Endothelial cell of umbilical vein (primary cell): Measurements from ENCODE around the gene CEP72. TPM values are rescaled to one million over a fixed set of nuclear protein-coding genes. Genes with fewer than 3 reads are reported as not detected.

ENCODE experiments used
- BruUV-seq: library from RNA; stranded (reverse); fragments of 400-500 nt; replicated peaks from 2 replicates; lab custom pipeline; 2021; lab: Mats Ljungman, UMichigan
- CTCF ChIA-PET: fragments of 300-600, 350-600 bp; sonication (Branson Sonifier 250); formaldehyde crosslinking; loops from one replicate; lab custom pipeline; 2021; ENCODE audit warnings: antibody characterized with exemption, inconsistent platforms; lab: Charles Lee
- POLR2A ChIA-PET: fragments of 300-600, 350-600 bp; sonication (Branson Sonifier 250); formaldehyde crosslinking; loops from one replicate; lab custom pipeline; 2021; ENCODE audit warnings: antibody characterized with exemption, inconsistent platforms; lab: Charles Lee
- DNase-seq: peaks from one replicate; pipeline ENCODE4 v3.0.0-alpha.2; 2011; ENCODE audit warnings: low read depth, low spot score
- FAIRE-seq: peaks from 2 replicates; lab custom pipeline; 2011; peaks lifted over from hg19 to GRCh38; lab: Jason Lieb, UNC
- H2AFZ ChIP-seq: 2 replicates; pipeline ENCODE4 v1.6.0; 2012; ENCODE audit warnings: low read depth, low read length, control low read depth, inconsistent platforms
- H3K27ac ChIP-seq: 2 replicates; pipeline ENCODE4 v1.5.1; 2011; ENCODE audit warnings: low read depth, mild to moderate bottlenecking, control low read depth, low read length, moderate library complexity; ENCODE audit not compliant: insufficient read depth
- H3K27me3 ChIP-seq, 2 experiments: 2 replicates each; pipeline versions ENCODE4 v1.6.0 to v1.6.1; 2011; ENCODE audit warnings: low read length in 2 of 2, mixed read lengths in 1 of 2; ENCODE audit not compliant: control insufficient read depth in 2 of 2, insufficient read depth in 2 of 2
- H3K36me3 ChIP-seq, 2 experiments: 2 replicates in 1 of 2; 3 replicates in 1 of 2; pipeline ENCODE4 v1.5.1; 2011; ENCODE audit warnings: low read length in 2 of 2, mild to moderate bottlenecking in 1 of 2, moderate library complexity in 1 of 2; ENCODE audit not compliant: control insufficient read depth in 2 of 2, insufficient read depth in 2 of 2; ENCODE audit errors: extremely low read depth in 1 of 2
- H3K4me1 ChIP-seq: 3 replicates; pipeline ENCODE4 v1.5.1; 2011; ENCODE audit warnings: mild to moderate bottlenecking, low read length; ENCODE audit not compliant: control insufficient read depth, insufficient read depth; ENCODE audit errors: extremely low read depth
- H3K4me2 ChIP-seq: 2 replicates; pipeline ENCODE4 v1.6.1; 2011; ENCODE audit warnings: low read length, control low read depth, mixed read lengths; ENCODE audit not compliant: insufficient read depth
- H3K4me3 ChIP-seq, 3 experiments: fragments of 200-600 bp in 1 of 3; sonication (generic), shearing (Covaris generic) in 1 of 3; replicated peaks in 1 of 3; 2 replicates each; pipeline ENCODE4 v1.5.1; 2011 to 2016; ENCODE audit warnings: control low read depth in 3 of 3, low read length in 3 of 3, mild to moderate bottlenecking in 2 of 3, inconsistent platforms in 1 of 3, low read depth in 1 of 3, moderate library complexity in 1 of 3; ENCODE audit not compliant: insufficient read depth in 1 of 3
- H3K79me2 ChIP-seq: 2 replicates; pipeline ENCODE4 v1.6.0; 2012; ENCODE audit warnings: low read length, inconsistent platforms; ENCODE audit not compliant: control insufficient read depth, insufficient read depth
- H3K9ac ChIP-seq: replicated peaks from 2 replicates; pipeline ENCODE3; 2011; ENCODE audit warnings: low read length, control low read depth; ENCODE audit not compliant: insufficient read depth; ENCODE audit errors: extremely low read depth
- H3K9me1 ChIP-seq: replicated peaks from 3 replicates; pipeline ENCODE4 v1.6.0; 2011; ENCODE audit warnings: mild to moderate bottlenecking, low read length; ENCODE audit not compliant: control insufficient read depth, insufficient read depth; ENCODE audit errors: extremely low read depth
- H3K9me3 ChIP-seq: replicated peaks from 2 replicates; pipeline ENCODE4 v1.5.1; 2012; ENCODE audit warnings: low read length, inconsistent platforms; ENCODE audit not compliant: control insufficient read depth, insufficient read depth
- H4K20me1 ChIP-seq: replicated peaks from 2 replicates; pipeline ENCODE3; 2011; ENCODE audit warnings: mild to moderate bottlenecking, low read length; ENCODE audit not compliant: control insufficient read depth, insufficient read depth; ENCODE audit errors: extremely low read depth
- EZH2 ChIP-seq: IDR thresholded peaks from 2 replicates; pipeline ENCODE4 v1.6.1; 2012; ENCODE audit warnings: borderline replicate concordance, low read depth, mild to moderate bottlenecking, moderate library complexity, low read length, inconsistent platforms; ENCODE audit not compliant: severe bottlenecking
- FOS ChIP-seq: IDR thresholded peaks from 2 replicates; pipeline ENCODE4 v1.6.1; 2011; ENCODE audit warnings: mild to moderate bottlenecking, low read length, moderate library complexity, borderline replicate concordance; ENCODE audit not compliant: insufficient read depth
- GATA2 ChIP-seq: IDR thresholded peaks from 2 replicates; pipeline ENCODE4 v1.7.0; 2011; ENCODE audit warnings: low read depth, mild to moderate bottlenecking, moderate library complexity, mixed read lengths, low read length; ENCODE audit not compliant: insufficient read length, insufficient read depth
- JUN ChIP-seq: IDR thresholded peaks from 2 replicates; pipeline ENCODE4 v1.6.1; 2011; ENCODE audit warnings: borderline replicate concordance, low read depth; ENCODE audit not compliant: insufficient read length, insufficient read depth
- MYC ChIP-seq: IDR thresholded peaks from one replicate; pipeline ENCODE4 v1.6.1; 2011; ENCODE audit warnings: mild to moderate bottlenecking, low read depth, low read length
- POLR2A ChIP-seq: IDR thresholded peaks from 2 replicates; pipeline ENCODE4 v1.6.1; 2012; ENCODE audit warnings: low read depth, mild to moderate bottlenecking, control low read depth, low read length
- POLR2AphosphoS5 ChIP-seq: IDR thresholded peaks from 2 replicates; pipeline ENCODE4 v1.6.1; 2012; ENCODE audit warnings: low read depth, mild to moderate bottlenecking, control low read depth, low read length, moderate library complexity; ENCODE audit not compliant: insufficient read depth
- dilution Hi-C: fragments of 300-500 bp; cut with MboI; formaldehyde crosslinking; loops from one replicate; pipeline ENCODE4 v1.15.0; 2019; ENCODE audit warnings: low sequenced_read_pairs; ENCODE audit not compliant: extremely low pct_ligation_motif_present
- intact Hi-C: fragments of 100-400 bp; cut with micrococcal nuclease; formaldehyde crosslinking; loops from one replicate; pipeline ENCODE4 v1.10.0; 2022
- polyA plus RNA-seq, 4 experiments: library from polyadenylated mRNA; depleted of rRNA in 3 of 4; stranded (reverse) in 3 of 4; unstranded in 1 of 4; fragments of >200 nt; gene quantifications; 2 replicates each; pipeline versions ENCODE4 v1.2.1 to v1.2.3, GENCODE V29; 2011 to 2012; ENCODE audit warnings: missing spikeins in 1 of 4
- total RNA-seq: library from RNA; stranded (reverse); gene quantifications from 2 replicates; pipeline ENCODE4 v1.2.3, GENCODE V29; 2021
- TF ChIP-seq, protein P1 (sequence below), 2 donors: IDR thresholded peaks; 1 replicate in 1 of 2; 2 replicates in 1 of 2; pipeline ENCODE4 v1.5.1; 2011; ENCODE audit warnings: low read length in 2 of 2, mild to moderate bottlenecking in 2 of 2, moderate library complexity in 2 of 2, control low read depth in 1 of 2, inconsistent platforms in 1 of 2, low read depth in 1 of 2; ENCODE audit not compliant: insufficient read depth in 1 of 2; ENCODE audit errors: extremely low read depth in 1 of 2
- TF ChIP-seq, protein P2 (sequence below): IDR thresholded peaks from 2 replicates; pipeline ENCODE4 v1.6.1; 2011; ENCODE audit not compliant: insufficient read depth, insufficient read length

The CEP72 gene
- total and polyA plus RNA-seq, 2 donors (not counting 3 experiments of a cell fraction or from before 2014, with no cell fraction given), result 2.9 to 9.5 TPM

DNA sequence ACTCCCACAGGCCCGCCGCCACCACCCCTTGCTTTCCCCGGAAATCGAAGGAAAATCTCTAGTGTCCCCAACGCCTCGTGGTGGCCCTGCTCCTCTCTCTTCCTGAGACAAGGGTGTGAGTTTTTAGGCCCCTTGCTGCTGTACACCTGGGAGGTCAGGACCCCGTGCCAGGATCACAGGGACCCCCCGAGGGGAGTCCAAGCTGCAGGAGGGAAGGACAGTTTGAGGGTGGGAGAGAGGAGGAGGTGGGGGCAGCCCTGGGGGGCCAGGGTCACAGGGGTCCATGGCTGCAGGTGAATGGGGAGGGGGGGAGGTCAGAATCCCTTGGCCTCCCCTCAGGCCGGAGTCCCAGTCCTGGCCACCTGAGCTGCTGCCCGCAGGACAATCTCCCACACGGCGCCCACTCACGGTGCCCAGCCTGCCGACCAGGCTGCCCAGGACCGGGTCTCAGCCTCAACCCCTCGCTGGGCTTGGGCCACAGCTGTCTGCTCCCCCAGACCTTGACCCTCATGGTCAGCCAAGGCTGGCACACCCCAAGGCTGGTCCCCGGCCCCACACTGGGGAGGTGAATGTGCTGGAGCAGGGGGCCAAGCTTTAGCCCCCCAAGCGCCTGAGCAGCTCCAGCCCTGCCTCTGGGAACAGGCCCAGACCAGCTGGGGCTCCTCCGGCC is 61.2 kb downstream of the CEP72 start:
- POLR2A ChIA-PET, result no interaction called here
- intact Hi-C loops, result loop anchor here (10.0 kb wide), 1 partner anchor 358 kb away; no protein-coding TSS in a partner anchor
- H3K9me1 ChIP-seq, result no peaks in the 10 kb centered on the region
- FAIRE-seq (no peak), DNase-seq (no peak)
- no peaks in the 10 kb centered on the region for H4K20me1 ChIP-seq
- no peak overlapping the region for H3K27ac ChIP-seq
- no peaks in the 10 kb centered on the region for H3K4me1 ChIP-seq
- no peaks in the 10 kb centered on the region for H3K79me2 ChIP-seq
- TF ChIP-seq POLR2AphosphoS5, result no peak
- TF ChIP-seq MYC, result no peak
- TF ChIP-seq, protein P1, sequence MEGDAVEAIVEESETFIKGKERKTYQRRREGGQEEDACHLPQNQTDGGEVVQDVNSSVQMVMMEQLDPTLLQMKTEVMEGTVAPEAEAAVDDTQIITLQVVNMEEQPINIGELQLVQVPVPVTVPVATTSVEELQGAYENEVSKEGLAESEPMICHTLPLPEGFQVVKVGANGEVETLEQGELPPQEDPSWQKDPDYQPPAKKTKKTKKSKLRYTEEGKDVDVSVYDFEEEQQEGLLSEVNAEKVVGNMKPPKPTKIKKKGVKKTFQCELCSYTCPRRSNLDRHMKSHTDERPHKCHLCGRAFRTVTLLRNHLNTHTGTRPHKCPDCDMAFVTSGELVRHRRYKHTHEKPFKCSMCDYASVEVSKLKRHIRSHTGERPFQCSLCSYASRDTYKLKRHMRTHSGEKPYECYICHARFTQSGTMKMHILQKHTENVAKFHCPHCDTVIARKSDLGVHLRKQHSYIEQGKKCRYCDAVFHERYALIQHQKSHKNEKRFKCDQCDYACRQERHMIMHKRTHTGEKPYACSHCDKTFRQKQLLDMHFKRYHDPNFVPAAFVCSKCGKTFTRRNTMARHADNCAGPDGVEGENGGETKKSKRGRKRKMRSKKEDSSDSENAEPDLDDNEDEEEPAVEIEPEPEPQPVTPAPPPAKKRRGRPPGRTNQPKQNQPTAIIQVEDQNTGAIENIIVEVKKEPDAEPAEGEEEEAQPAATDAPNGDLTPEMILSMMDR (IDR thresholded peaks at IDR 0.05; ENCODE audit: extremely low read depth in 1 of 2, insufficient read depth in 1 of 2, low read depth in 1 of 2, low read length in 2 of 2), result no peak
- no peak for TF ChIP-seq FOS
- no peak for TF ChIP-seq GATA2
- TF ChIP-seq EZH2, result no peak
- TF ChIP-seq POLR2A, result no peak
- TF ChIP-seq JUN, result no peak
- TF ChIP-seq, protein P2, sequence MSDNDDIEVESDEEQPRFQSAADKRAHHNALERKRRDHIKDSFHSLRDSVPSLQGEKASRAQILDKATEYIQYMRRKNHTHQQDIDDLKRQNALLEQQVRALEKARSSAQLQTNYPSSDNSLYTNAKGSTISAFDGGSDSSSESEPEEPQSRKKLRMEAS, result no peak
- no TSS peak for BruUV-seq
- no peak overlapping the region for H3K9ac ChIP-seq
- CTCF ChIA-PET, result interaction anchor here (1.1 to 6.0 kb wide), 3 partner anchors 16 to 501 kb away, joined by 3 to 101 read pairs (median 4); no protein-coding TSS in a partner anchor
- dilution Hi-C loops, result no loop called here
- H3K4me2 ChIP-seq, result no peak overlapping the region
- H3K36me3 ChIP-seq, result no peaks in the 10 kb centered on the region
- no peak overlapping the region for H2AFZ ChIP-seq
- H3K9me3 ChIP-seq, result no peaks in the 10 kb centered on the region
- H3K27me3 ChIP-seq, result no peaks in the 10 kb centered on the region
- H3K4me3 ChIP-seq, result no peak overlapping the region
